Activated CD4-positive, alpha-beta T cell treated with anti-CD3 and anti-CD28 coated beads for 24 hours (primary cell): ENCODE measurements around the gene LRP6.

Experiments
- DNase-seq, 2 donors: peaks; one replicate each; pipeline ENCODE4 v3.0.0-alpha.2; 2020; ENCODE audit warnings: low read depth in 2 of 2

LRP6 gene

DNA sequence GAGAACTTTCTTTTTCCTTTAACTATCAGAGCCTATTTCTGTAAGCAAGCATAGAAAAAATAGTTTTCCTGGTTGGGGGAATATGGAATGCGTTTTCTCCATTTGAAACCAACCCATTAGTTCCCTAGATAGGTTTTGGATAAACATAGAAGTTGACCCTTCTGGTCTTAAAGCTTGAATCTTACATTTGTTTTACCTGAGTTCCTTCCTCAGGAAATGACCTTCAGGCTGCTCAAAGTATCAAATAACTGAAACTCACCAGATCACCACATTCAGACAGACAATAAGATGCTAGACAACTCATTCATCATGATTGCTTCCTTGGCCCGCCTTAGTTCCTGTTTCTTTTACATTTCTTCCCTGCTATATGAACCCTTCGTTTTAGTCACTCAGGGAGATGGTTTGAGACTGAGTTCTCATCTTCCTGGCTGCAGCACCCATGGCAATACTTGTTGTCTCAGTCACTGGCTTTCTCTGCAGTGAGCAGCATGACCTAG, 52.2 kb downstream of the LRP6 start:
- DNase-seq: no peak

DNA sequence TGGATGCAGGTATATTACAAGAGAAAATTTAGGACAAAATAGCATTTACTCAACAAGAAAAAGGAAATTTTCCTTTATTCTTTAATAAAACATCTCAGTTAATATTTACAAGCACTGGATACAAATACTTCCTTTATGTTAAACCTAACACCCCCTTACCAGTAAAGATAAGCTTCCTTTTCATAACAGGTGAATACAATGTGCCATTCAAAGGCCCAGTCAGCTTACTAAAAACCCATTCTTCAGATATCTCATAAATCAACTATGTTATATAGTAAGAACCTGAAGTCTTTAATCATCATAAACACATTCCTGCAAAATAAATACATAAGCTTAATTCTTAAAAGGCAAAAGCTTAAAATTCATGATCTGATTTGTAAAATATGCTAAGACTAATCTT, 52.6 kb downstream of the LRP6 start:
- DNase-seq: no peak

DNA sequence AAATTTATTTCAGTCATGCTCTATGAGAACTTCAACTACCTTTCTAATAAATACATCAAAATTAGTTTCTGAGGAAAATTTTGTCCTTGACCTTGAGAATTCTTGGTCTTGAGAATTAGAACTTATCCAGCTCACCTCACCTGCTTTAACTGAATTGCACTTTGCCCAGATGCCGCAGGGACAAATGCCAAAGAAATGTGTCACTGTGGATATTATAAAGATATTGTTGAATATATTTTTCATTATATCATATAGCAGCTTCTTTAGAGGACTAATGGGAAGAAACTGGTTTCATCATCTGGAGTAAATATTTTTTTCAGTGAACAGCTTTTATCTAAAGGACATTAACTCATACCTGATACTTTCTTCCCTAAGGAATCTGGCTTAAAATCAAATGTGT, 54.1 kb downstream of the LRP6 start:
- no peak for DNase-seq

DNA sequence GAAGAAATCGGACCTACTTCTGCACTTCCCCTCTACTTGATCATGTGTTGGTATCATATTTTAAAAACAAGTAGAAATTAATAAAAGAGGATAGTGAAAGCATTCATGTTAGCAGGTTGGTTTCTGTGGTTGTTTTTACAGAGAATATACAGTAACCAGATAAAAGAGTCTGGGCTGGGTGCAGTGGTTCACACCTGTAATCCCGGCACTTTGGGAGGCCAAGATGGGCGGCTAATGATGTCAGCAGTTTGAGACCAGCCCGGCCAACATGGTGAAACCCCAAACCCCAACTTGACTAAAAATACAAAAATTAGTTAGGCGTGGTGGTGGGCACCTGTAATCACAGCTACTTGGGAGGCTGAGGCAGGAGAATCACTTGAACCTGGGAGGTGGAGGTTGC, 55.9 kb downstream of the LRP6 start:
- DNase-seq: no peak

DNA sequence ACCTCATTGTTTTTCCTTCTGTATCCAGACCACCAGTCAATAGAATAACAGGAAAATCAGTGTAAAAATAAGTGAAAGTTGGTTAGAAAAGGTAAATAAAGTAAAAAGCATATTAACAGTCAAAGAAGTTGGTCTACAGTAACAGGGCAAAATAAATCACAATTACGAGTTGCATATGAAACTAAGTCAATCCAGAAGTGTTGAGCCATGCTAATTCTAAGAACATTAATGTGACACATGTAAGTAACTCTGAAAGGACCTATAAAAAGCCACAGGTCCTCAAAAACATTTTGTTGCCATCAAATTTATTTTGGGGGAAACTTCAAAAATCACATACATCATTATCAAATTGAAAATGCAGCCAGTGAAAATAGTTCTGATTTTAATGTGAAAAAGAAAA, 56.4 kb downstream of the LRP6 start:
- no peak for DNase-seq

DNA sequence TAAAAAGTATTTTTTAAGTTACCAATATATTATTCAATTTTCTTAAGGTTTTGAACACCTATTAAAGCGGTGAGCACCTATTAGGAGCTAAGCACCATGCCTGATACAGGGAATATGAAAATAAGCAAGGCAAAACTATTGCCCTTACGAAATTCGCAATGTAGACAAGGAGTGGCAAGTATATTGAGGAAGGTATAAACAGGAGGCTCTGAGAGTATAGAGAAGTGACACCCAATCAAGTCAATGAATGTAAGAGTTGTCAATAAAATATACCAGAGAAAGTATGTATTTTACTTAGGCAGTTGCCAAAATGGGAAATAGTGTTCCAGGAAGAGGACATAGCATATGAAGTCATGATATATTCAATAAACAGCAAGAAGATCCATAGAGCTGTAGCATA, 57.2 kb downstream of the LRP6 start:
- no peak for DNase-seq

DNA sequence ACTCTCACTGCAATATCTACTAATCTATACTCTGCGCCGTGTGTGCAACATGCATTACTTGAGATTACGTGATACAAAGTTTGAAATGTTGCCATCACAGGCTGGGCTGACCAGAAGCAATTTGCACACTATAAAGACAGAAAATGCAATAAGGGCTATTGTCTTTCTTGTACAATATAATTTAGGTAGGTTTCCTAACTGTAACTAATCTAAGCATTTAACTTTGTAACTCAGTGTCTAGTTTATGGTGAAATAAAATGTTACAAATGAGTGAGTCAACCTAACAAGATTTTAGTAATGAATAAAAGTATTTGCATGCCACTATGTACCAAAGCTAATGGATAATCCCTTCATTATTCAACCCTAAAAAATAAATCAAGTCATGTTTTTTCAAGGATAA, 57.8 kb downstream of the LRP6 start:
- no peak for DNase-seq

DNA sequence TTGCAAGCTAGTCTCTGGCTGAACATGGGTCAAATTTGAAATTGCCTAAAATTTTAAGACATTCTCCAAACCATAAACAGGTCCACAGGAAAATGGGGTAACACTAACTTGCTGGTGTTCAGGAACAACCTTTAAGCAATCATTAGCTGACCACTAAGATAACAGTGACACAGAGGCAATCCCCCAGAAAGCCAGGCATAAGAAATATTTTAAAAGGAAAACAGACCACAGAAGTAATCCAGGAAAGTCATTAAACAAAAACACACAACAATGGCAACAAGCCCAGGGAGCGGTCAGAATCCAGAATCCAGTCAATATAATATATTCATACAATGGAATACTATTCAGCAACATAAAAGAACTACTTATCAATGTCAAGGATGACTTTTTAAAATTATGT, 59.1 kb downstream of the LRP6 start:
- DNase-seq: no peak

DNA sequence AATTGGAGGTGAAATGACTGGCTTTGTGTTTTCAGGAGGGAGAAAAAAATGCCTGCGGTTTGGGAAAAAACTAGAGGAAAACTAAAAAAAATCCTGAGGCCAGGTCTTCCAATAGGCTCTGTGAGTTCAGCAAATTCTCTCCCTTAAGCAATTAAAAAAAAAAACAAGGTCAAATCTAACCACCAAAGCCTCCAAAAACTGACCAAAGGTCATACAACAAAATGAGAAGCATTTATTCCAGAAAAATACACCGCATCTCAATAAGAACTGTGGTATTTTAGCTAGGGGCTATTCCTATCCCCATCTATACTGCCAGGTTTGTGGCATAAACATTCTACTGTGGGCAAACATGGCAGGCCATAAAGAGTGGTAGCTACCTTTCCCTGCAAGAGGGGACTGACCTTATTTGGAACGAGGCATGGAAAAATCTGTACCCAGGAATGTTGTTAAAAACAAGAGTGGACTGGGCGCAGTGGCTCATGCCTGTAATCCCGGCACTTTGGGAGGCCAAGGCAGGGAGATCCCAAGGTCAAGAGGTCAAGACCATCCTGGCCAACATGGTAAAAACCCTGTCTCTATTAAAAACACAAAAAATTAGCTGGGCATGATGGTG, 60.0 kb downstream of the LRP6 start:
- DNase-seq: no peak

DNA sequence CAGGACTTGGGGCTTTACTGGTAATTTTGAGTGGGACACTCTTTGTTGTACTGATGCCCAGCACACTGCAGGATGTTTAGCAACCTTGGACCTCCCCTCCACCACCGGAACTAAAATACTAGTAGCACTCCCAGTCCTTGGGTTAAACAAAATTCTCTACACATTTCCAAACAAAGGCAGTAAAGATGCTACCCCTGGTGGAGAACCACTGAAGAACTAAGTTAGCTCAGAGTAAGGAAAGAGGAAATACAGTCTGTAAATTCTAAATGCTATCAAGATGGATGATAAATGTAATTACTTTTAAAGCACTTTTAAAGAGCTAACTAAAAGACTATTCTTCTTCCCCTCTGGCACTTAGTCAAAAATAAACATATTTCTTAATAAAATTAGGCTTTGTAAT, 64.1 kb downstream of the LRP6 start:
- DNase-seq: no peak

DNA sequence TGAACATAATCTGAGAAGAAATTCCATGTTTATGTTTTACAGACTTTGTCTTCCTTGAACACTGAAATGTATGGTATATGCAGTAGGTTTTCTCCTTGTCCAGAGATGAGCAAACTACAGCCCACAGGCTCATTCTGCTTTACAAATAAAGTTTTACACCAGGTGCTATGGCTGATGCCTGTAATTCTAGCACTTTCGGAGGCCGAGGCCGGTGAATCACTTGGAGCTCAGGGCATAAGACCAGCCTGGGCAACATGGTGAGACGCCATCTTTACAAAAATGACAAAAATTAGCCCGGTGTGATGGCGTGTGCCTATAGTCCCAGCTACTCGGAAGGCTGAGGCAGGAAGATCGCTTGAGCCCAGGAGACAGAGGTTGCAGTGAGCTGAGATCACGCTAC, 64.7 kb downstream of the LRP6 start:
- no peak for DNase-seq

DNA sequence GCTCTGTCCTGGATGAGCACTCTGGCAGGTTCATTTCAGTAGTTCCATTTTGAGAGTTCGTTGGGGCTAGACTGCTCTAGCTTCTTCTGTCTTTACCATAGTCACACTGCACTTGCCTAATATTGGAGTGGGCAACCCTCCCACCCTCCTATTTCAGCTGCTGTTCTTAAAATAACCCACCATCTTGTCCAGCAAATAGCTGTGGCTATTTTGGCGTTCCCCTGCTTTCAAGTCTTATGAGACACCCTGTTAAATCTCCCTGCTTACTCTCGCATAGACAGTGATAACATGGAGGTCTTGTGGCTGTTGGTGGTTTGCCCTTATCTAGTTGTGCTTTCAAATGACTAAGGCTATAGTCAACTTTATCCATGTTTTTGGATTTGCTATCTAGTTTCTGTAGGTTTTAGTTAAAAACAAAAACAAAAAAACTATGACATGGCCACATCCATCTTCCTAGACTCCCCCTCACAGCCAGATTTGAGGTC, 65.5 kb downstream of the LRP6 start:
- no peak for DNase-seq

DNA sequence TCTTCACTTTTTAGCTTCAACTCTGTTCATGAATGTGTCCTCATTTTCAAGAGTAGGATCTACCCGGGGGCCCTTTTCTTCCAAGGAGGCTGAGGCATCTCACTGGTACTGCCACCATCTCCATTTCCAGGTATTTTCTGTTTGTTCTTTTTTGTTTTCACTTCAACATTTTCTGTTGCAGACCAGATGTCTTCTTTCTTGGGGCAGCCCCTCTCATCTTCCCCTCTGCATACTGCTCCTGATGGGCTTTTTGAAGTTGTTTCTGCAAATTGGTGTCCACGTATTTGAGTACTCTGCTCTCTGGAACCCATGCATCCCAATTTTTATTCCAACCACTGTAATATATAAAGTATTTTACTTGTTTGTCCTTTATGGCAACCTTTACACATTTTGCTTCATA, 66.5 kb downstream of the LRP6 start:
- DNase-seq: no peak

DNA sequence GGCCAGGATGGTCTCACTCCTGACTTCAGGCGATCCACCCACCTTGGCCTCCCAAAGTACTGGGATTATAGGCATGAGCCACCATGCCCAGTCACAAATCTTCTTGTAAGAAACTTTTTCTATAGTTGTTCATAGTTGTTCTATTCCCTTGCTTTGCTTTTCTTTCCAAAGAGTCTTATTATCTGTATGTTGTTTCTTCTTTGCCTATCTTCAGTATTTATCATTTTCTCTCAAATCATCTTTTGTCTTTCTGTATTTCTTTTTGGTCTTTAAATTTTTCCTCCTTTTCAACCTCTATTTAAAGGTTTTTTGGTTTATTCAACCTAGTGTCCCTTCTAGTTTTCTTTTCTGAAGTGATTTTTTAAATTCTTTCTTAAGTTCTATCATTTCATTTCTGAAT, 68.7 kb downstream of the LRP6 start:
- no peak for DNase-seq

DNA sequence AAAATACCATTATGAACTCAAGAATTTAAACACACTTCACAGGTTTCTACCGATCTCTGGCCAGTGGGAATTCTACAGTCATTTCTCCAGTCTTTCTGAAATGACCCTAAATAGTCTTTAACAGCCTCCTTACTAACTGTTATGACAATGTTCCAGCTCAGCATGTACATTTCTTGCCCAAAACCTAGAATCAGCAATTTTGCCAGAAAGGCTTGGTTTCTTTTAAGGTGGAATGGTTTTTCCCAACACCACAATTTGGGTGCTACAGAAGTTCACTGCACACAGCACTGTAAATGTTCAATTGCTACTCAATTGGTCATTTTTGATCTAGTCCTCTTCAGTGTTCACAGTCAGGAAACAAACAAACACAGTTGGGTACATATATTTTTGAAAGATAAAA, 69.7 kb downstream of the LRP6 start:
- no peak for DNase-seq

DNA sequence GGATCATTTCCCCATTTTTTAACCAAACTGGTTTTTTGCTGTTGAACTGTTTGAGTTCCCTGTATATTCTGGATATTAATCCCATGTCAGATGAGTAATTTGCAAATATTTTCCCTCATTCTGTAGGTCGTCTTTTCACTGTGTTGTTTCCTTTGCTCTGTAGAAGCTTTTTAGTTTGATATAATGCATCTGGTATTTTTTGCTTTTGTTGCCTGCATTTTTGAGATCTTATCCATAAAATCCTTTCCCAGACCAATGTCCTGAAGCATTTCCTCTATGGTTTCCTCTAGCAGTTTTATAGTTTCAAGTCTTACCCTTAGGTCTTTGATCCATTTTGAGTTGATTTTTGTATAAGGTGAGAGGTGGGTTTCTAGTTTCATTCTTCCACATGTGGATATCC, 71.3 kb downstream of the LRP6 start:
- no peak for DNase-seq

DNA sequence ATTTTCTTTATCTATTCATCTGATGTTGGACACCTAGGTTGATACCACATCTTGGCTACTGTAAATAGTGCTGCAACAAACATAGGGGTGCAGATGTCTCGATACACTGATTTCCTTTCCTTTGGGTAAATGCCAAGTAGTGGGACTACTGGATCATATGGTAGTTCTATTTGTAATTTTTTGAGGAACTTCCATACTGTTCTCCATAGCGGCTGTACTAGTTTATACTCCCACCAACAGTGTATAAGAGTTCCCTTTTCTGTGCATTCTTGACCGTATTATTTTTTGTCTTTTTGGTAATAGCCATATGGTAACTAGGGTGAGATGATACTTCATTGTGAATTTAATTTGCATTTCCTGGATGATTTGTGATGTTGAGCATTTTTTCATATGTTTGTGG, 71.8 kb downstream of the LRP6 start:
- no peak for DNase-seq

DNA sequence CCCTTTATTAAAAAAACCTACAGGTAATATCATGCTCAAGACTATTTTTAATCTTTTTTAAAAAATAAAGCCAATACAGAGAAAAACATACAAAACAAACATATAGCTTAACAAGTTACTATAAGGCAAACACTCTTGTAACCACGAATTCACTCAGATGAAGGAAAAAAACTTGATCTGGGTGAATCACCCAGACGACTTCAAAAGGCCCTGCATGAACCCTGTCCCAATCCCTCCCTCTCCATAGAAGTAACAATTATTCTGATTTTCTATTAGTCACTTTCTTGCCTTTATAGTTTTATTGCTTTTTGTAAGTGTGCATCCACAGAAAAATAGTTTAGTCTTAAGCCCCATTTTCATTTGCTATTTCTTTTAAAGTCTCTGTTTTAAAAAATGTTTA, 72.6 kb downstream of the LRP6 start:
- no peak for DNase-seq

DNA sequence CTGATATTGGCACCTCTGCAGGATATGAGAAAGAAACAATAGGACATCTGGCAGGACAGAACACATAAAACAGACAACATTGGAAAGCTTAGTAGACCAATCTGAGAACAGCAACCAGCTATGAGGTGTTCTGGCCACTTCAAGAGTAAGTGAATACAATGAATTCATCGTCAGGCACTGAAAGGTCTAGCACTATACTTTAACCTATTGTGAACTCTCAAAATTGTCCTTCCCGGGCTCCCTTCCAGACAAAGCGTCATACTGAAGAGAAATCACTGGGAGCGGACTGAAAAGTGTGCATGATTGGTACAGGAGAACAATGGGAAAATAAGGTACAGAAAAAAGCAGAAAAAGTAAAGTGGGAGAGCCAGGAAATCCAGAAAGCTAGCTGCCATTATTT, 75.8 kb downstream of the LRP6 start:
- DNase-seq: no peak

DNA sequence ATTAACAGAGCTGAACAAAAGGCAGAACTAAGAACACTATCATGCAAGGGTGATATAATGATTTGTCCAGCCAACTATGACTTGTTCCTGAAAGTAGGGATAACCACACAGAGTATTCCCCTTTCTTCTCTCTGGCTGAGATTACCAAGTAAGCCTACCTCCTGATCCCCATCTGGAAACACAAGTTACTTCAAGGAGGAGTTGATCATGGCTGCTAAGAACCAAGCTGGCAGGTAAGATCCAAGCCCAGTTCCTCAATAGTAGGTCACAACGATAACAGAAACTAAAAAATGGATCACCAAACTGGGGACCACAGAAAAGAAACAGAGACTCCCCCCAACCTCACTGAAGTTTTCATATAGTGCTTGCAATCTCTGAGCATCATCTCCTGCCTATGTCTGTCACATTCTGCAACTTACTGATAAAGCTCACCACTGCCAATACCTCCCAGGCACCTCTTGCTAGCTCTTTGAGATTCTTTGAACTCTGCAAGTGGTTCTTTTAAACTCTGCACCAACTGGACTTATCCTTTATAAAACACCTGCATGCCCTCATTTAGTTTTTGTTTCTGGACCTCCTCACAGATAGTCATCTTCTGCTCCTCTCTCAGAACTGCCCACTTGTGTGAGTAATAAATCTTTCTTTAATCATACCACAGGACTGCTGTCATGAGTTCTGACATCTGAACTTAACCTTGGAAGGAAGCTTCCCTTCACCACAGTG, 76.6 kb downstream of the LRP6 start:
- DNase-seq: no peak

DNA sequence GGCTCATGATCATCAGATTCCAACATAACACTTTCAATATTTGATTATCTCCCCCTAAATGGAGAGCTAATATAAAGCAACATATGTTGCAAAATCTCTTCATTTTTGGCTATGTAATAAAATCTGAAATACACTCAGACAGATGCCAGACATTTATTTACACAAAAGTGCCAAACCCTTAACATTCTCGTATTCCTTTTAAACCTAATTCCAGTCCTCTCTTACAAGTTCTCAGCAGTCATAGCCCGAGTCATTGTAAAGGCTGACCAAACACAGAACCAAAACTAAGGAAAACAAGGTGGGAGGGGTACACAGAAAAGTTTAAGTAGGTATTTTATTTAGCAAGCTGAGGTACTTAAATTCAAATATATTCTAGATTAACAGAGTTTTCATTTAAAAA, 81.4 kb downstream of the LRP6 start:
- DNase-seq: no peak

DNA sequence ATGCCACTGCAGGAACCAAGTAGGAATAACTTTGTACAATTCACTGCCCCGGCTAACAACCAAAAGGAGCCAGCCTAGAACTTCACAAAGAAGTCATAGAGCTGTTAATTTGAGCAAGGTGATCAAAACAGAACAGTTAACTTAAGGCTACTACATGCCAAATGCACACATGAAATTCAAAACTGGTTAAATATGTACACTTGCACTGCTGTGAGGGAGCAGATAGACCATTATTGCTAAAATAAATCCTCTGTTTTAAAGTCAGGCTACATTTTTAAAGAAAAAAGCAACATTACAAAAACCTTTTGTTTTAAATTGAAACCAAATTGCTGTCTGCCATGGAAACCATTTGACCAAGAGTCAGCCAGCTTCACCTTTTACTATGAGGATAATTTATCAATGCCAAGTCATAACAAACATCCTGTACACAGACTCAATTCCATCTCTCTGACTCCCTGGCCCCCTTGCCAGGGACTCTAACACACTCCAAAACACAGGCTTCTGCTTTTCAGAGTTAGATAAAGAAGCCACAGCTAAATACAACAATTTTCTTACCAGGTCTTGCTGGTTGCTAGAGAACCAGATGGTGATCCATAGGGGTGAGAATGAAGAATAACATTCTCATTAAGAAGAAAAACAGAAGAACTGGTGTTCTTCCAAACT, 84.0 kb downstream of the LRP6 start:
- no peak for DNase-seq

DNA sequence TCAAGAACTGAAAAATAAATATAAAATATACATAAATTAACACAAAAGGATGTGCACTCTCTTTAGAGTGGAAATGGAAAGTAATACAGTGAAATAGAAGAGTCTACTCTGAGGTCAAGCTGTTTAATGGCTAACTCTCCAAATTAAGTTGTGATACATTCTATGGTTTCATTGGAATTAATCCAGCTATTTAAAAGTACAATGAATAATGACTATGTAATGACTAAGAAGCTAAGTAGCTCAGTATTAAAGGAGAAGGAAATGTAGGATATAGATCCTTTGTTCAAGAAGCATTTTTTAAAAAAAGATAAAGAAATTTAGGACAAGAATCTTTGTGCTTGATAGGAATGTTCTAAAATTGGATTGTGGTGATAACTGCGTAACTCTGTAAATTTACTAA, 85.3 kb downstream of the LRP6 start:
- no peak for DNase-seq
